ENCODE data around the gene CBR3.
"Not testable (repeated sequence)": the region's sequence is repeated elsewhere in the genome, so short reads cannot be mapped to it uniquely, and the experiment has no call there.

Gene CBR3

DNA sequence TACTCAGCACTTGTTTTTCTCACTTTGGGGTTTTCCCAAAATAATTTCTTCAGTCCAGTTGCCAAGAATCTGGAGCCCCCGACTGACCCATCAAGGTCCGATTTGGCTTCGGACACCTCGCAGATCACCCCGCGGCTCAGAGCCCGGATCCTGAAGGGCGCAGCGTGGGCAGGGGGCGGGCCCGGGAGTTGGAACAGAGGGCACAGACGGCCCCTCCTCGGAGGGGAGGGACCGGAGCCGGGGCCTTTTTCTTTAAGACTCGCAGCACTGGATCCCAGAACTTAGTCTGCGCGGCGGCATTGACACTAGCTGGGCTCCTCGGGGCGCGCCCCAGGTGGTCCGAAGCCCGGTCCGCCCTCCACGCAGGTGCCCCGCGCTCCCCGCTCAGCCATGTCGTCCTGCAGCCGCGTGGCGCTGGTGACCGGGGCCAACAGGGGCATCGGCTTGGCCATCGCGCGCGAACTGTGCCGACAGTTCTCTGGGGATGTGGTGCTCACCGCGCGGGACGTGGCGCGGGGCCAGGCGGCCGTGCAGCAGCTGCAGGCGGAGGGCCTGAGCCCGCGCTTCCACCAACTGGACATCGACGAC is at the start of gene CBR3:
Gene CBR3, plus strand, starts transcription at position 277 of the 588 bp plus-strand sequence. Its CDS starts 114 bp downstream, at position 391.
- peak in 38 of 58 donors; percentile 17 to 70 (median 51) for DNase-seq

DNA sequence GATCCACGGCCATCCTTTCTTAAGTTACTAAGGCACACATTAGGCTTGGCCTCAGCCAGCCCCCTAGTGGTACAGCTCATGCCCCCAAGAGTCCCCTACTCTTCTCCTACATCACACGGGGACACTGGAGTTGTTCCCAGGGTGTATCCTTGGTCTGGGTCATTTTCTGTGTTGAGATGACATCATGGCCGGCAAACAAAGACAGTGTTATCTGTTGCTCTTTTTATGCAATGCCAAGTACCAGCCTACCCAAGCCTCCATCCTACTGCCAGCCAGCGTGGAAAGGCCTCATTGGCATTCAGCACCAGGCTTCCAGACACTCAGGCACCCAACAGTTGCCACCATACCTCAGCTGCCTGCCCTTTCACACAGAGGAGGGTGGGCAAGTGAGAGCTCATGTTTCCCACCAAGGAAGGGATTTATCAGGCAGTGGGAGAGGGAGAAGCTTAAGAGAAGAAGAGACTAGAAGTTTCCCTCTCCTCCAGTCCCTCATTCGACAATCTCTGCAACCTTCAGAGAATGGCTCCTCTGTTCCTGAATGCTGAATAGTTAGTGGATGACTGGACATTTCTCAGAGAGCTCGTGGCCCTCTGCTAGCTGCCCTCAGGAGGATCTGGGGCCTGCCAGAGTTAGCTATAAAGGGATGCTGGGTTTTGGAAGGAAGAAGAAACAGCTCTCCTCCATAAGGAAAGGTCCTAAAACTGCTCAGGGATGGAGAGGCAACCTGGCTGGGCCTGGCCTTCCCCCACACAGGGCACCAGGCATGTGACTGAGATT is 47.3 kb upstream of the CBR3 start:
- peak in 56 of 58 donors; percentile 16 to 94 (median 78) for DNase-seq

DNA sequence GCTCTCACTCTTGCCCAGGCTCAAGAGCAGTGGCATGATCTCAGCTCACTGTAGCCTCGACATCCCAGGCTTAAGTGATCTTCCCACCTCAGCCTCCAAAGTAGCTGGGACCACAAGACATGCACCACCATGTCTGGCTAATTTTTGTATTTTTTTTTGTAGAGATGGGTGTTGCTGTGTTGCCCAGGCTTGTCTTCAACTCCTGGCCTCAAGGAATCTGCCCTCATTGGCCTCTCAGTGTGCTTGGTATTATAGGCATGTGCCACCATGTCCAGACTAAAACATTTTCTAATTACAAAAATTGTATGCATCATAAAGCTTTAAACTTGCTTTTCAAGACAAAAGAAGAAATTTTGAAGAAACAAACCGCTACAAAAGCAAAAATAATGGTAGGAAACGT is 44.9 kb upstream of the CBR3 start:
- DNase-seq = no peak

DNA sequence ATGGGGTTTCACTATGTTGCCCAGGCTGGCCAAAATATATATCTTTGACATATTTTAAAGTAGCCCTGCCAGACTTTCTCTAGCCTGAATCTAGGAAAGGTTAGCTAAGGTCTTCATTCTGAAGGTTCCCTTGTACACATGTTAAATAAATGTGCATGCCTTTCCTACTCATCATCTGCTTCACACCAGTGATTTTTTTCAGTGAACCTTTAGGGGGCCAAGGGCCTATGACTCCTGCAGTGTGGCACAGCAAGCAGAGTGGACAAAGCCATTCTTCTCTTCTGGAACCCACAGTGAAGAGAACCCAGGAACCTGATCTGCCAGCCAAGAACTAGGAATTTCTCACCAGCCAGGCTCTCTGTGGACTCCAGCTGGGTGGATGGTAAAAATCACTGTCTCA is 42.2 kb upstream of the CBR3 start:
- no peak for DNase-seq

DNA sequence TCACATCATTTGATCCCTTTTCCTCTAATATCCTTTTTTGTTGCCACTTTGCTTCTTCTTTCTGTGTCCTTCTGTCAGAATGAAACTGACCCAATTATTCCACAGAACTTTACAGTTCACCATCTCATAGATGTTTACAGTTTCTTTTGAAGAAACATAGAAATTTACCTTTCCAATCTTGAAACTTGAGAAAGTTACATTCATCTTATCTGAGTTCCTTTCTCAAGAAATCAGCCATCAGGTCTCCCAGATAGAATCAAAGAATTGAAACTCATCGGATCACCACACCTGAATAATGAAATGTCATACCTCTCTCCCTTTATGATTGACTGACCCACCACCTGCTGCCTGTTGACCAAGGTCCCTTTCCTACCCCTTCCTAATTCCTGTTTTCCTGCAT is 41.4 kb upstream of the CBR3 start:
- DNase-seq = no peak

DNA sequence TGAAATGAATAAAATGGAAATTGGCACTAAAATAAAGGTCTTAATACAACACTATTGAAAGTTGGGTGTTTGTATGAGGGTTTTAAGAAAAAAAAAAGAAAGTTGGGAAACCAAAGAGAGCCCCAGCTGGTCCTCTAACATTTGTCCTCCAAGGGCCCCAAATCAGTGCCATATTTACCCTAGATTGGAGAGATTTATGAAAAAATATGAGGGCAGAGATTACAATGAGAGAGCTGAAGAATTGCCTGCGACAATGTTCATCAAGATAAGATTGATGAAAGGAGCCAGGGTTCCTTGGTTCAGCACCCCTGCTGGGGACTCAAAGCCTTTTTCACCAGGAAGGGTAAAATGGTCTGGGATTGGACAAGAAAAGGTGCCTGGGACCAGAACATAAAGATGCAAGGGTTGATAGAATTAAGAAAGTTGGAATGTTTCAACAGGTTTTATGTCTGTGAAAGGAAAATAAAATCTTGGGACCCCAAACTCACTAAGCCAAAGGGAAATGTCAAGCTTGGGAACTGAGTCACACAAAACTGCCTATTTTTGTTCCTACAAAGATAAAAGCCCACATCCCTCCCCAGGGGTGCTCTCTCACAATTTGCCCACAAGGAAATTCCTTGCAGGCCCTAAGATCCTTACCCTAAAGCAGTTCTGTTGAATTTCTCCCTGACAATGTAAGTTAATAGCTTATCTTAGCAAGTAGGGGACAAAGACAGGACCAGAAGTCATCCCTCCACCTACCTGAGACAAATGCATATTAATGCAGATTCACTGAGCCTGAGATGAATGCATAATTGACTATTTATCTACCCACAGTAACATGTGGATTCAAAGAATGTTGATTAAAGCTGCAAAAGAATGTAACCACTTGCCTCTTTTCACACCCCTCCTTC is 38.2 kb upstream of the CBR3 start:
- no peak for DNase-seq

DNA sequence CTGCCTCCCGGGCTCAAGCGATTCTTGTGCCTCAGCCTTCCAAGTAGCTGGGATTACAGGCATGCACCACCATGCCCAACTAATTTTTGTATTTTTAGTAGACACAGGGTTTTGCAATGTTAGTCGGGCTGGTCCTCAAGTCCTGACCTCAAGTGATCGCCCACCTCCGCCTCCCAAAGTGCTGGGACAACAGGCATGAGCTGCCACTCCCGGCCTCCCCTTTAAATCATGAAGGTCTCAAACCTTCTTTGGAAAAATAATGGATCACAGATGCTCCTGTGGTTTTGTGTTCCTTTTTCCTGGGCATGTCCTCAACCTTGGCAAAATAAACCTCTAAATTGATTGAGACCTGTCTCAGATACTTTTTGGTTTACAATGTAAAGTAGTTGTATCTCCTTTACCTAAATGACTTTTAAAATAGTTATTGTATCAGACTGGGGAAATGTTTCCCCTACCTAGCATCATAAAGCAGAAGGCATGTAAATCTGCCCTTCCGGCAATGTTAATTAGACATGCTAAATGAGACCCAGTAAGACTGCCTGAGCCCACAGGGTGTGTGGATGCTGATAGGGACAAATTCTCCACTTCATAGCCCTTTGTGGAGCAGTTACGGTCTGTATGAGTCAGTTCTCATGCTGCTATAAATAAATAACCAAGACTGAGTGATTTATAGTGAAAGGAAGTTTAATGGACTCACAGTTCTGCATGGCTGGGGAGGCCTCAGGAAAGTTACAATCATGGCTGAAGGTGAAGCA is 37.3 kb upstream of the CBR3 start:
- no peak for DNase-seq

DNA sequence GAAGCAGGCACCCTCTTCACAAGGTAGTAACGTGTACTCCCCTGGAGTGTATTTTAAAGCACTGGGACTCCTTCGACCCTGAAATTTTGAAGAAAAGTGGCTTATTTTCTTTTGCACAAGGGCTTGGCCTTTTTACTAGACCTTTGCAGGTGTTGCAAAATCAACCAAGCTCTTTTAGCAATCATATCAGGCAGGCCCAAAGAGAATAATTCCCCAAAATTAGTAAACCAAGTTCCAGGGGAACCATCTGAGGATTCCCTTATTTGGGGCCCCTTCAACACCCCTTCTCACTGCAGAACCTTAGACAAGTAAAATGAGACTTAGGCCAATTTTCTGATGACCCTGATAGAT is 36.7 kb upstream of the CBR3 start:
- DNase-seq = no peak

DNA sequence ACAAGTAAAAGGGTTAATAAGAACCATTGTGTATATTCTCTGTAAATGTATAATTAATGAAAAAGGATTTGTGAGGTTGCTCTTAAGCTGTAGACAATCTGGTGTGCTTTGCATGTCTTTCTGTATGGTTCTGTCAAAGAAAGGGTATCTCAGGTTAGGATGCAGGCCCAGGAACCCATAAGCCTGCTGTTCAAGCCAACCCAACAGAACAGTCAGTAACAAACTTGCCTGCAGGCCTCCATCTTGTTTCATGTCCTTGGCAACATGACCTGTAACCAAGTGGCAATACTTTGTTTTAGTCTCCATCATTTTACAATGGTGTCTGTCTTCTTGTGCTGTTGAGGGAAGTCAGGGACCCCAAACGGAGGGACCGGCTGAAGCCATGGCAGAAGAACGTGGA is 35.9 kb upstream of the CBR3 start:
- DNase-seq = no peak

DNA sequence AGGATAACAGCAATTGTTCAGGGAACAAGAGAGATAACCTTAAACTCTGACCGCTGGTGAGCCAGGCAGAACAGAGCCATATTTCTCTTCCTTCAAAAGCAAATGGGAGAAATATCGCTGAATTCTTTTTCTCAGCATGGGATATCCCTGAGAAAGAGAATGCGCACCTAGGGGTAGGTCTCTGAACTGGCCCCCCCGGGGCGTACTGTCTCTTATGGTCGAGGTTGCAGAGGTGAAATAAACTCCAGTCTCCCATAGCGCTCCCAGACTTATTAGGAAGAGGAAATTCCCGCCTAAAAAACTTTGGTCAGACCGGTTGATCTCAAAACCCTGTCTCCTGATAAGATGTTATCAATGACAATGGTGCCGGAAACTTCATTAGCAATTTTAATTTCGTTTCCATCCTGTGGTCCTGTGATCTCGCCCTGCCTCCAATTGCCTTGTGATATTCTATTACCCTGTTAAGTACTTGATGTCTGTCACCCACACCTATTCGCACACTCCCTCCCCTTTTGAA is 35.1 kb upstream of the CBR3 start:
- not testable (repeated sequence) for DNase-seq

DNA sequence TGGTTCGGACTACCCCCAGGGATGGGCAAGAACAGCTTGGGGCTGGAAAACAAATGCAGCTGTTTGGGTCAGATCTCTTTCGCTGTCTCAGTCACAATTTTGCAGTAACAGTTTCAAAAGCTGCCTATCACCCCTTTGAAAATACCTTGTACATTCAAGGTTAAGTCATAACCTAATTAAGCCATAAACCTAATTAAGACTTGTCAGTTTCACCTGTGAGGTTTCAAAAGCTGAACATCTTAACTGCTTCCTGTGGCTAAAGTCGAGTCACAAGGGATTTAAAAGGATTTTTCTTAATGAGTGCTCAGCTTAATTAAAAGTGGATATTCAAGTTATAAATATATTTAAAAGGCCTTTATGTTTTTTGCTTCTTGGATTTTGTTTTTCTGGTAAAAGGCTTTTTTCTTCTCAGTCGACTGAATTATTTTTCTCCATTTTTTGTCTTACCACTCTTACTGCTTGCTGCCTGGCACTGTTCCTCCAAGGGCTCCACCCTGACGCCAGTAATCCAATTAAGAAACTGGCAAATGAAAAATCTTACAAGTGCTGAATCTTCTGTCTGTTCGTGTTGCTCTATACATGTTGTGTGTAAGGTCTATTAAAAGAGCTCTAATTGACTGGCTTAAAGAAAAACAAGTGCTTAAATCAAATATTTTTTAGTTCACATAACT is 33.8 kb upstream of the CBR3 start:
- DNase-seq = no peak

DNA sequence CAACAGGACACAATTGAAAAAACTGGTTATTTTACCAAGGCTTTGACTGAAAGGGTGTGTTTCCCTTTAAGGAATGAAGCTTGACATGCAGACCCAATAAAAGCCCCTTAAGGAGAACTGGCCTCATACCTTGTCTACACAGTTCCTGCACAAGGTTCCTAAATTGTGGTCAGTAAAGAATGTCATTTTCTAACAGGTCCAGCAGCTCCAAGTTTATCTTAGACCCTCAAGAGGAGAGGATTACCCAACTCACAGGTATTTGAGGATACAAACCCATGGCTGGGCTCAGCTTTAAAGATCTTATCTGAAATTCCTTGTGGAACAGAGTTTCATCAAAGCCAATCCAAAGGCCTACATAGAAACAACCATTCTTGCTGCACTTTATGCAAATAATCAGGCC is 31.4 kb upstream of the CBR3 start:
- no peak for DNase-seq

DNA sequence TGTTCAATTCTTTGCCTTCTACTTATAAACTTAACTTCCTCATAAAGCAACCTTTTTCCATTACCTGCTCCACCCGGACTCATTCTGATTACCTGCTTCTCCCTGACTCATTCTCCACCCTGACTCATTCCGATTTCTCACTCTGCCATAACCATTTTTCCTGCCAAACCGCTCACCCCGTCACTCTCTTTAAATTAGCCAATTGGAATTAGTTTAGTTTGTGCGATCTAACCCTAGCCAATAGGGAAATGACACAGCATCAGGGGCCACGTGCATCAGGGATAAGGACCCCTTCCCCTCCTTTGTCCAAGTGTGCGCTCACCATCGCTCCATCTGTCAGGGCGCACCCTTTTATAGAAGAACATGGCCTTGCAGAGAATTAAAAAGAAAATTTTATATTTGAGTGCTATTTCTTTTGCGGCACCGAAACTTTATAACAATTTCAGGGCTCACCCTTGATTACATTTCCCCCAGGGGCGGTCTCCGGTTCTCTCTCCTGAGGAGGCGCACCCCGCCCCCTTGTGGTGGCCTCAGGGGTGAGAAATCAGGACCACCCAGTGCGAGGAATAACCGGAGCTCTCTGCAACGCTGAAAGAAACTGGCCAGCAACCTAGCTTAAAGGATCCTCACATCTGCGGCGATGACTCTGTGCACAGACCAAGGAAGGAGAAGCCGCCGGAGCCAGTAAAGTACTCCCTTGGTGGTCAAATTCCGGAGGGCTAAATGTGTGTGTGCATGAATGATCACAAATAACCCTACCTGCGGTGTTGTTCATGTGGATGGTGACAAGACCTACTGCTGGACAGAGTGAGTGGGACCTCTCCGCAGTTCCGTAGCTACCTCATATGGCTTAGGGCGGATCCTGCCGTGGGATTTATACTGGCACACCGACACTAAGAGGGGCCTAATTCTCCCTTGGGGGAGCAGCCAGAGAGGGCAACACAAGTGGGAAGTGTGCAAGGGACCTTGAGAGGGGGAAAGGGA is 30.3 kb upstream of the CBR3 start:
- peak in 53 of 58 donors; percentile 7 to 76 (median 60) for DNase-seq

DNA sequence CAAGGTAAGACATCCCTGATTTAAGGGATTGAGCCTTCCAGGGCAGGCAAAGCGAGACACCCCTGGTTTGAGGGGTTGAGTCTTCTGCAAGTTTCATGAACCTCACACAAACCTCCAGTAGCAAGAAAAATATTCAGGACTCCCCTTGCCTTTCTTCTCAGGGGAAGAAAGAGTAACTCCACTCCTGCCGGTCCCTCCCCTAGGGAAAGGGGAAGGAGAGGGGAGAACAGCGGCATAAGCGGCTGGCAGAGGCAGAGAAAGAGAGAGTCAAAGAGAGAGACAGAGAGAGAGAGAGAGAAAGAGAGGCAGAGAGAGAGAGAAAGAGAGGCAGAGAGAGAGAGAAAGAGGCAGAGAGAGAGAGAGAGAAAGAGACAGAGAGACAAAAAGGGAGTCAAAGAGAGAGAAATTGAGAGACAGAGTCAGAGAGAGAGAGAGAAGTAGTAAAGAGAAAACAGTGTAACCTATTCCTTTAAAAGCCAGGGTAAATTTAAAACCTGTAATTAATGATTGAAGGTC is 29.5 kb upstream of the CBR3 start:
- DNase-seq = peak in 1 of 58 donors; percentile 22

DNA sequence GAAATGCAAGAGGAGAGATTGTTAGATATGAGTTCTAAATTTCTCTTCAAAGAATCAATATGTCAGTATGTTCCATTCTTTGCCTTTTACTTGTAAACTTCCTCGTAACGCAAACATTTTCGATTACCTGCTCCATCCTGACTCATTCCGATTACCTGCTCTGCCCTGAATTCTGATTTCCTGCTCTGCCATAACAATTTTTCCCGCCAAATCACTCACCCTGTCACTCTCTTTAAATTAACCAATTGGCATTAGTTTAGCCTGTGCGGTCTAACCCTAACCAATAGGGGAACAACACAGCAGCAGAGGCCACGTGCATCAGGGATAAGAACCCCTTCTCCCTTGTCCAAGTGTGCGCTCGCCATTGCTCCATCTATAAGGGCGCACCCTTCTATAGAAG is 25.0 kb upstream of the CBR3 start:
- no peak for DNase-seq

DNA sequence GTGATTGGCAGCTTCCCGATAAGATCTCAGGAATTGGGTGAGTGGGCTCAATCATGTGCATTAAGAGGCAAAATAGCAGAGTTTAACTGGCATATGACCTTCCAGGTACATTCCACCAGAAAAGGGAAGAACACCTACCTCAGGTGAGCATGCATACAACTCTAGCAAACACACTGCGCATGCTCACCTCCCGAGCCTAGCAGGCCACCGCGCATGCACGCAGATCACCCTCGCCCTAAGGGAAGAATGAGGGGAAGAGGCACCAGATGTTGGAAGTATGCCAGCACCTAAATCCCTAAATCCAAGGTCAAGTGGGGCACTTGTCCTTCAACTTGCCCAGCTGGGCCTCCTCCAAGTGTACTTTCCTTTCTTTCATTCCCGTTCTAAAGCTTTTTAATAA is 23.6 kb upstream of the CBR3 start:
- no peak for DNase-seq

DNA sequence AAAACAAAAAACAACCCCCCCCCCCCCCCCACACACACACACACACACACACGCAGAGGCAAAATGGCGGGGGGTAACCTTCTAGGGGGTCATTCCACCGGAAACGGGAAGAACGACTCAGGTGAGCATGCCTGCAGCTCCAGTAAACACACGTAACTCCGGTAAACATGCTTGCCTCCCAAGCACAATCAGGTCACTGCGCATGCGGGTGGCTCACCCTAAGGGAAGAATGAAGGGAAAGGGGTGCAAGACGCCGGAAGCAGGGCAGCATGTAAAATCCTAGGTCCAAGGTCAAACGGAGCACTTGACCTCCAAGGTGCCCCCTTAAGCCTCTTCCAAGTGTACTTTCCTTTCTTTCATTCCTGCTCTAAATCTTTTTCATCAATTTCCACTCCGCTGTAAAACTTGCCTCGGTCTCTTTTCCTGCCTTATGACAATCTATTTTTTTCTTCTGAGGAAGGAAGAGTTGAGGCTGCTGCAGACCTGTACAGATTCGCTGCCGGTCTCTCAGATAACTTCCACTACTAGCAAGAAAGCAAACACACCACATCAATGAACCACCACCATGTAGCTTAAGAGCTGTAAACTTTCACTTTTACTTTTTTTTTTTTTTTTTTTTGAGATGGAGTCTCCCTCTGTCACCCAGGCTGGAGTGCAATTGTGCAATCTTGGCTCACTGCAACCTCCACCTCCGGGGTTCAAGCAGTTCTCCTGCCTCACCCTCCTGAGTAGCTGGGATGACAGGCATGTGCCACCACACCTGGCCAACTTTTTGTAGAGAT is 21.0 kb upstream of the CBR3 start:
- peak in 1 of 58 donors; percentile 7 for DNase-seq

DNA sequence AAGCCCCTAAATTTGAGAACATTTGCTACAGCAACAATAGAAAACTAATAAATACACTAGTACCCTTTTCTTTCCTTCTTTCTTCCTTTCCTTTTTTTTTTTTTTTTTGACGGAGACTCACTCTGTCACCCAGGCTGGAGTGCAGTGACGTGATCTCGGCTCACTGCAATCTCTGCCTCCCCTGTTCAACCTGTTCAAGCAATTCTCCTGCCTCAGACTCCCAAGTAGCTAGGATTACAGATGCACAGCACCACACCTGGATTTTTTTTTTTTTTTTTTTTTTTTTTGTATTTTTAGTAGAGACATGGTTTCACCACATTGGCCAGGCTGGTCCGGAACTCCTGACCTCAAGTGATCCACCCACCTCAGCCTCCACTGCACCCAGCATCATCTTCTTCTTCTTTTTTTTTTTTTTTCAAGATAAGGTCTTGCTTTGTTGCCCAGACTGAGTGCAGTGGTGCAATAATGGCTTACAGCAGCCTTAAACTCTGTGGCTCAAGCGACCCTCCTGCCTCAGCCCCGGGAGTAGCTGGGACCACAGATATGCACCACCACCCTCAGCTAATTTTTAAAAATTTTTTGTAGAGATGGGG is 19.6 kb upstream of the CBR3 start:
- no peak for DNase-seq
